Mononuclear cell (primary cell): ENCODE data around the gene POPDC2. TPM values are rescaled to one million over a fixed set of nuclear protein-coding genes. Genes with fewer than 3 reads are reported as not detected.
"Not testable (repeated sequence)": the region's sequence is repeated elsewhere in the genome, so short reads cannot be mapped to it uniquely, and the experiment has no call there.

Experiments used
- H3K27me3 ChIP-seq: 2 replicates; pipeline ENCODE4 v1.6.0; 2011; ENCODE audit warnings: low read length, control low read depth; ENCODE audit not compliant: insufficient read depth
- H3K4me1 ChIP-seq: 2 replicates; pipeline ENCODE4 v1.5.1; 2011; ENCODE audit warnings: mild to moderate bottlenecking, low read length, control low read depth; ENCODE audit not compliant: insufficient read depth
- H3K4me3 ChIP-seq: 2 replicates; pipeline ENCODE4 v1.5.1; 2011; ENCODE audit warnings: mild to moderate bottlenecking, low read length, moderate library complexity
- H3K9me3 ChIP-seq: 2 replicates; pipeline ENCODE4 v1.5.1; 2011; ENCODE audit warnings: low read depth, mild to moderate bottlenecking, control low read depth, low read length
- total RNA-seq: library from RNA; depleted of rRNA; stranded (reverse); fragments of >200 nt; gene quantifications from one replicate; pipeline ENCODE4 v1.2.3, GENCODE V29; 2012

POPDC2 gene
- total RNA-seq, 1 donor = 21.5 TPM

- H3K27me3 ChIP-seq = no peaks in the 10 kb centered on the region
- no peaks in the 10 kb centered on the region for H3K9me3 ChIP-seq
- no peak overlapping the region for H3K4me3 ChIP-seq
- peaks cover 14% of the 10 kb centered on the region for H3K4me1 ChIP-seq
Measured at GRCh38 chr3:119596398-119596797, 64.0 kb downstream of the POPDC2 start.

GRCh38 chr3:119595639-119596334 lies 64.6 kb downstream of the POPDC2 start:
- Histone ChIP-seq H3K27me3 (no peaks in the 10 kb centered on the region), H3K4me1 (peaks cover 14% of the 10 kb centered on the region), H3K4me3 (no peak overlapping the region), H3K9me3 (no peaks in the 10 kb centered on the region)

- not testable (repeated sequence) for H3K9me3 ChIP-seq
Measured at GRCh38 chr3:119594929-119595328, 65.5 kb downstream of the POPDC2 start.

DNA sequence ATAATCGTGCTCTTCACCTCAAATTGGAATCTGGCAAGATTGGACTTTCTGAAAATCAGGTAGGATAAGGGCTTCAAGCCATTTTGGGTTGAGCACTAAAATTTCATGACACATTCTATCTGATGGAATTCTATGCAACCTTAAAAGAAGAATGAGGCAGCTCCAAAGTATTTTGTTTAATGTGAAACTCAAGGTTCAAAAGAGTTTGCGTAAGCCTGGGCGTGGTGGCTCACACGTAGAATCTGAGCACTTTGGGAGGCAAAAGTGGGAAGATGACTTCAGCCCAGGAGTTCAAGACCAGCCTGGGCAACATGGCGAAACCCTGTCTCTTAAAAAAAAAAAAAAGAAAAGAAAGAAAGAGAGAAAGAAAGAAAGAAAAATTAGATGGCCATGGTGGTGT lies 66.3 kb downstream of the POPDC2 start:
- H3K9me3 ChIP-seq = no peaks in the 10 kb centered on the region
- peaks cover 28% of the 10 kb centered on the region for H3K4me1 ChIP-seq
- H3K27me3 ChIP-seq = no peaks in the 10 kb centered on the region
- no peak overlapping the region for H3K4me3 ChIP-seq

More at GRCh38 chr3:119594929-119595328, 65.5 kb downstream of the POPDC2 start:
- not testable (repeated sequence) for H3K27me3 ChIP-seq, H3K4me3 ChIP-seq
- H3K4me1 ChIP-seq = peaks cover 19% of the 10 kb centered on the region

DNA sequence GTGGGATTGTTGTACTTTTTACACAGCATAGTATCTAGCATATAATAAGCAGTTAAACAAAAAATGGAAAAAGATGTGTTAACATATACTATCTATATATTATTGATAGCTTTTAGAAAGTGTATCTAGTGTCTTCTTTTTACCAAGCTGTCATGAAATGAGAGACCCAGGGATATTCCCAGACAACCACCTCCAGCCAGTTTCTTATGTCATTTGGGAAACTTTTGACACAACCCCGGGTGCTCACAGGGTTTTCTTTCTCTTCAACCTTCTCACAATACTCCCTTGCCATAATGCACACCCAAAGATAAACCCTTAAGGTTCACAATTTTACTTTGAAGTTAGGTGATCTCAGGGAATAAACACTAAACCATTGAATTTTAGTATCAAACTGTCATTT lies 67.5 kb downstream of the POPDC2 start:
- Histone ChIP-seq H3K27me3 (no peaks in the 10 kb centered on the region), H3K4me1 (peaks cover 40% of the 10 kb centered on the region), H3K9me3 (no peaks in the 10 kb centered on the region)

More for the DNA sequence above, 67.5 kb downstream of the POPDC2 start:
- no peak overlapping the region for H3K4me3 ChIP-seq

Other genes starting within 250 kb of the POPDC2 start
- gene TMEM39A, start 197.0 kb downstream of the POPDC2 start, total RNA-seq = 59.2 TPM
- gene POGLUT1, start 191.6 kb downstream of the POPDC2 start, total RNA-seq = 8.8 TPM
- 19.0 TPM for gene TIMMDC1, start 162.0 kb downstream of the POPDC2 start, total RNA-seq
- 5.9 TPM for gene CD80, start 101.0 kb downstream of the POPDC2 start, total RNA-seq
- gene ADPRH, start 81.1 kb downstream of the POPDC2 start, total RNA-seq = 4.5 TPM
- gene PLA1A, start 62.7 kb downstream of the POPDC2 start, total RNA-seq = 2.7 TPM
- 21.5 TPM for gene COX17, start 16.8 kb upstream of the POPDC2 start, total RNA-seq
- gene CFAP91, start 42.4 kb upstream of the POPDC2 start, total RNA-seq = 0.21 TPM
- not detected for gene NR1I2, start 121.5 kb upstream of the POPDC2 start, total RNA-seq